ENCODE data around the gene PRF1. TPM values are rescaled to one million over a fixed set of nuclear protein-coding genes. Genes with fewer than 3 reads are reported as not detected.
"Not testable (repeated sequence)": the region's sequence is repeated elsewhere in the genome, so short reads cannot be mapped to it uniquely, and the experiment has no call there.

PRF1 gene
- total and polyA plus RNA-seq, 2 donors from 2014 or later = 1.4 to 8.8 TPM

DNA sequence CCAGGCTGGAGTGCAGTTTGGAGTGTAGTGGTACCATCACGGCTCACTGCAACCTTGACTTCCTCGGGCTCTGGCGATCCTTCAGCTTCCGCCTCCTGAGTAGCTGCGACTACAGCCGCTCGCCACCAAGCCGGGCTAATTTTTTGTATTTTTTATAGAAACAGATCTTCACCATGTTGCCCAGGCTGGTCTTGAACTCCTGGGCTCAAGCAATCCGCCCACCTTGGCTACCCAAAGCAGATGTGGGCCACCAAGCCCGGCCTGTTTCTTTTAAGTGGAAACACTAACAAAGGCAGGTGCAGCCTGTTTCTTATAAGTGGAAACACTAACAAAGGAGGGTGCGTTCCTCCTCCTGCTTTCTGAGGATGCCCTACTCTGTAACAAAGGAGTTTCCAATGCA is 18.2 kb downstream of the PRF1 start:
- TF ChIP-seq, protein P1, sequence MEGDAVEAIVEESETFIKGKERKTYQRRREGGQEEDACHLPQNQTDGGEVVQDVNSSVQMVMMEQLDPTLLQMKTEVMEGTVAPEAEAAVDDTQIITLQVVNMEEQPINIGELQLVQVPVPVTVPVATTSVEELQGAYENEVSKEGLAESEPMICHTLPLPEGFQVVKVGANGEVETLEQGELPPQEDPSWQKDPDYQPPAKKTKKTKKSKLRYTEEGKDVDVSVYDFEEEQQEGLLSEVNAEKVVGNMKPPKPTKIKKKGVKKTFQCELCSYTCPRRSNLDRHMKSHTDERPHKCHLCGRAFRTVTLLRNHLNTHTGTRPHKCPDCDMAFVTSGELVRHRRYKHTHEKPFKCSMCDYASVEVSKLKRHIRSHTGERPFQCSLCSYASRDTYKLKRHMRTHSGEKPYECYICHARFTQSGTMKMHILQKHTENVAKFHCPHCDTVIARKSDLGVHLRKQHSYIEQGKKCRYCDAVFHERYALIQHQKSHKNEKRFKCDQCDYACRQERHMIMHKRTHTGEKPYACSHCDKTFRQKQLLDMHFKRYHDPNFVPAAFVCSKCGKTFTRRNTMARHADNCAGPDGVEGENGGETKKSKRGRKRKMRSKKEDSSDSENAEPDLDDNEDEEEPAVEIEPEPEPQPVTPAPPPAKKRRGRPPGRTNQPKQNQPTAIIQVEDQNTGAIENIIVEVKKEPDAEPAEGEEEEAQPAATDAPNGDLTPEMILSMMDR (IDR thresholded peaks at IDR 0.05; ENCODE audit: borderline replicate concordance, extremely low read depth, insufficient read depth) = no peak
- intact Hi-C loops (cut with DNase I) = no loop called here
- no peak overlapping the region for H3K27ac ChIP-seq (ENCODE audit: low read depth in 2 of 2, low read length in 2 of 2)
- no peaks in the 10 kb centered on the region for H3K36me3 ChIP-seq (ENCODE audit: control insufficient read depth in 2 of 3, insufficient read depth in 3 of 3, low read length in 3 of 3)
- no peak overlapping the region for H3K9ac ChIP-seq (ENCODE audit: low read length in 3 of 3)
- FAIRE-seq = no peak
- H3K4me1 ChIP-seq (ENCODE audit: control insufficient read depth in 2 of 3, insufficient read depth in 2 of 3, low read depth in 1 of 3, low read length in 3 of 3) = no peaks in the 10 kb centered on the region
- H3K4me3 ChIP-seq (ENCODE audit: low read length in 3 of 3) = no peak overlapping the region
- no peaks in the 10 kb centered on the region for H3K9me3 ChIP-seq (ENCODE audit: control insufficient read depth in 2 of 3, insufficient read depth in 1 of 3, low read length in 3 of 3)
- peak in 1 of 5 donors; percentile 39 for DNase-seq
- H3K27me3 ChIP-seq (ENCODE audit: control insufficient read depth, insufficient read depth, low read length) = no peaks in the 10 kb centered on the region

DNA sequence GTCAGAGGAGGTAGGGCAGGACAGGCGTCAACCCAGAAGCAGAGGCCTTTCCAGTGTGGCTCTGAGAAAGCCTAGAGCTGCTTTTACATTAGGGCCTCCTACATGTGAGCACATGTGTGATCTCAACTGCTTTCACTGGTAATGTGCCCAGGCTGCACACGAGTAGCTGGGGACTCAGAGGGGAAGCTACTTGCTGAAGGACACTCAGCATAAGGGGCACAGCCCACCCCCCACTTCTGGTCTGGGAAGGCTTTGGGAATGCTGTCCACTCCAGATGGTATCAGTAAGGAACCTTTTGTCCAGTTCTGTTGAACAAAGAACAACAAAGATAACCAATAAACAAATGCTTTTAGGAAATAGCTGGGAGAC is 18.9 kb downstream of the PRF1 start:
- Histone ChIP-seq H3K36me3 (ENCODE audit: control insufficient read depth in 2 of 3, insufficient read depth in 3 of 3, low read length in 3 of 3) (no peaks in the 10 kb centered on the region), H3K4me3 (ENCODE audit: low read length in 3 of 3) (no peak overlapping the region), H3K27ac (ENCODE audit: low read depth in 2 of 2, low read length in 2 of 2) (no peak overlapping the region), H3K9me3 (ENCODE audit: control insufficient read depth in 2 of 3, insufficient read depth in 1 of 3, low read length in 3 of 3) (no peaks in the 10 kb centered on the region), H3K4me1 (ENCODE audit: control insufficient read depth in 2 of 3, insufficient read depth in 2 of 3, low read depth in 1 of 3, low read length in 3 of 3) (no peaks in the 10 kb centered on the region), H3K9ac (ENCODE audit: low read length in 3 of 3) (no peak overlapping the region), H3K27me3 (ENCODE audit: control insufficient read depth, insufficient read depth, low read length) (no peaks in the 10 kb centered on the region)
- FAIRE-seq (no peak), DNase-seq (peak in 3 of 5 donors; percentile 22 to 77 (median 27))
- intact Hi-C loops (cut with DNase I) = no loop called here
- TF ChIP-seq, protein P1 (IDR thresholded peaks at IDR 0.05; ENCODE audit: borderline replicate concordance, extremely low read depth, insufficient read depth) = no peak

DNA sequence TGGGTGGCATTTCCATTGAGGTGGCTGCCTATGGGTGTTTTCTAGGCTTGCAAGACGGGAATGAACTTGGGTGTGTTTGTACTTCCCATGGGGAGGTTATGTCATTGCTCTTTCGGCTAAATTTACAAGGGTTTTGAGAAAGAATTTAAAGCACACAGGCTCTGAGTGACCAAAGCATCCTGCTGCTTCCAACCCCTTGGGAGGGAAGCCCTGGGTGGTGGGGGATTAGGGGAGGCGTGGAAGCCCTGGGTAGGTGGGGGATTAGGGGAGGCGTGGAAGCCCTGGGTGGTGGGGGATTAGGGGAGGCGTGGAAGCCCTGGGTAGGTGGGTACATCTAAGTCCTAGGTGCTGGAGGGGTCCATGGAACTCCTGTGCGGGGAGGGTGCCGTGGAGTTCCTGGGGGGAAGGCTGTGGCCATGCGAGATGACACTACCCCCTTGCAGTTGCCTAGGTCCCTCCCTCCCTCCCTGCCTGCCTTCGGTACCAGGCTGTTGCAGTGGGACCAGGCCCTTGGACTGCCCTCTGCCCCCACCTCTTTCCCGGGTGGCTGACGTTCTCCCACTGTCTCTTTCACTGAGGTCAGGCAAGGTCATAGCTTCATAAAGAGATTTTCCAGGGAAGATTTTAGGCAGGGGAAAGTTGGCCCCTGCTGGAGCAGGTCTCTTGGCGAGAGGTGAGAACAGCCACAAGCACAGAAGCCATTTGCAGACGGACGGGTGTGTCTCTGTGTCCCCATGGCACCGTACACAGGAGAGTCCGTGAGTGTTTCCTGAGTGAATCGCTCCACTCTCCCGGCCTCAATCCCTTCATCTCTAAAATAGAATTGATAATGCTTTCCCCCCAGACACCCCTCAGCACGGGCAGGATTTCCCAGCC is 19.5 kb downstream of the PRF1 start:
- Histone ChIP-seq H3K27me3 (ENCODE audit: control insufficient read depth, insufficient read depth, low read length) (no peaks in the 10 kb centered on the region), H3K9ac (ENCODE audit: low read length in 3 of 3) (no peak overlapping the region), H3K36me3 (ENCODE audit: control insufficient read depth in 2 of 3, insufficient read depth in 3 of 3, low read length in 3 of 3) (no peaks in the 10 kb centered on the region), H3K4me3 (ENCODE audit: low read length in 3 of 3) (no peak overlapping the region), H3K9me3 (ENCODE audit: control insufficient read depth in 2 of 3, insufficient read depth in 1 of 3, low read length in 3 of 3) (no peaks in the 10 kb centered on the region), H3K27ac (ENCODE audit: low read depth in 2 of 2, low read length in 2 of 2) (no peak overlapping the region), H3K4me1 (ENCODE audit: control insufficient read depth in 2 of 3, insufficient read depth in 2 of 3, low read depth in 1 of 3, low read length in 3 of 3) (no peaks in the 10 kb centered on the region)
- intact Hi-C loops (cut with DNase I) = no loop called here
- peak in 1 of 5 donors; percentile 24 for DNase-seq
- TF ChIP-seq, protein P1 (IDR thresholded peaks at IDR 0.05; ENCODE audit: borderline replicate concordance, extremely low read depth, insufficient read depth) = no peak
- FAIRE-seq = no peak

DNA sequence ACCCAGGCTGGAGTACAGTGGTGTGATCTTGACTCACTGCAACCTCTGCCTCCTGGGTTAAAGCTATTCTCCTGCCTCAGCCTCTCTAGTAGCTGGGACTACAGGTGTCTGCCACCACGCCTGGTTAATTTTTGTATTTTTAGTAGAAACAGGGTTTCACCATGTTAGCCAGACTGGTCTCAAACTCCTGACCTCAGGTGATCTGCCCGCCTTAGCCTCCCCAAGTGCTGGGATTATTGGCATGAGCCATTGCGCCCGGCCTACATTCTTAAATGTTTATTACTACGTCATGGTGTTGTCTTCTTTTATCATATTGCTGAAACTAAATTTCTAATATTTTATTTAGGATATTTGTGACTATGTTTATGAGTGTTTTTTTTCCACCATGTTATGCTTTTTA is 21.4 kb downstream of the PRF1 start:
- FAIRE-seq; H3K27me3 ChIP-seq (ENCODE audit: control insufficient read depth, insufficient read depth, low read length); H3K4me1 ChIP-seq (ENCODE audit: control insufficient read depth in 2 of 3, insufficient read depth in 2 of 3, low read depth in 1 of 3, low read length in 3 of 3); H3K4me3 ChIP-seq (ENCODE audit: low read length in 3 of 3); H3K27ac ChIP-seq (ENCODE audit: low read depth in 2 of 2, low read length in 2 of 2); H3K9me3 ChIP-seq (ENCODE audit: control insufficient read depth in 2 of 3, insufficient read depth in 1 of 3, low read length in 3 of 3); intact Hi-C loops (cut with DNase I); H3K9ac ChIP-seq (ENCODE audit: low read length in 3 of 3); H3K36me3 ChIP-seq (ENCODE audit: control insufficient read depth in 2 of 3, insufficient read depth in 3 of 3, low read length in 3 of 3): not testable (repeated sequence)
- peak in 1 of 5 donors; percentile 9 for DNase-seq

Data from kidney (tissue), 14 donors.